A549 (cell line): Measurements from ENCODE around the gene CCND2. TPM values are rescaled to one million over a fixed set of nuclear protein-coding genes. Genes with fewer than 3 reads are reported as not detected.

Experiments
- ATAC-seq, 2 experiments: fragments of 200-7000 bp in 1 of 2; fragments of >200 bp in 1 of 2; cut with Nextera tagmentation in 1 of 2; cut with Tn5 transposase in 1 of 2; 3 replicates each; pipeline versions ENCODE4 v1.8.0 to v1.9.1; 2018 to 2020; ENCODE audit warnings: mild to moderate bottlenecking in 1 of 2, moderate library complexity in 1 of 2
- CTCF ChIA-PET: fragments of 300-600 bp; sonication (Branson Sonifier 250); formaldehyde crosslinking; extraction: SDS; loops from one replicate; lab custom pipeline; 2021; ENCODE audit warnings: antibody characterized with exemption, inconsistent platforms; lab: Yijun Ruan, JAX
- POLR2A ChIA-PET: fragments of 350-600 bp; formaldehyde crosslinking; extraction: SDS; loops from one replicate; lab custom pipeline; 2021; ENCODE audit warnings: antibody characterized with exemption, inconsistent platforms; lab: Yijun Ruan, JAX
- DNase-seq, 2 experiments: peaks; one replicate each; pipeline versions ENCODE4 v3.0.0 to v3.0.0-alpha.2; 2011 to 2016; ENCODE audit warnings: low read depth in 1 of 2, low spot score in 1 of 2
- FAIRE-seq: peaks from 2 replicates; lab custom pipeline; 2011; peaks lifted over from hg19 to GRCh38; lab: Jason Lieb, UNC
- H3K27ac ChIP-seq, 2 experiments: fragments of >200 bp; sonication (Bioruptor Twin); formaldehyde crosslinking; 3 replicates each; pipeline ENCODE4 v1.5.1; 2016 to 2017
- H3K4me1 ChIP-seq: fragments of >200 bp; sonication (Bioruptor Twin); formaldehyde crosslinking; 3 replicates; pipeline ENCODE4 v1.6.1; 2016
- H3K4me2 ChIP-seq: fragments of >200 bp; sonication (Bioruptor Twin); formaldehyde crosslinking; 3 replicates; pipeline ENCODE4 v1.6.1; 2016
- H3K4me3 ChIP-seq: fragments of >200 bp; sonication (Bioruptor Twin); formaldehyde crosslinking; 3 replicates; pipeline ENCODE4 v1.5.1; 2016
- H3K9me3 ChIP-seq: fragments of >200 bp; sonication (Bioruptor Twin); formaldehyde crosslinking; 3 replicates; pipeline ENCODE4 v1.6.1; 2016
- BCL3 ChIP-seq: fragments of >200 bp; sonication (Bioruptor Twin); formaldehyde crosslinking; IDR thresholded peaks from 3 replicates; pipeline ENCODE4 v1.6.1; 2016
- CEBPB ChIP-seq, 2 experiments: fragments of >200 bp in 1 of 2; sonication (Bioruptor Twin) in 1 of 2; formaldehyde crosslinking in 1 of 2; IDR thresholded peaks; 2 replicates each; pipeline ENCODE4 v1.6.1; 2012 to 2016
- CHD2 ChIP-seq: fragments of 150-350 bp; IDR thresholded peaks from 2 replicates; pipeline ENCODE4 v1.6.1; 2014; ENCODE audit warnings: low read length; ENCODE audit not compliant: partially characterized antibody
- E2F6 ChIP-seq: IDR thresholded peaks from 2 replicates; pipeline ENCODE4 v1.6.1; 2012; ENCODE audit warnings: low read depth, borderline replicate concordance
- EHMT2 ChIP-seq: fragments of 200-600 bp; sonication (generic); IDR thresholded peaks from 2 replicates; pipeline ENCODE4 v1.6.1; 2016; ENCODE audit warnings: antibody characterized with exemption, low read depth, mild to moderate bottlenecking, moderate library complexity
- EP300 ChIP-seq, 2 experiments: fragments of >200 bp; sonication (Bioruptor Twin); formaldehyde crosslinking; IDR thresholded peaks; 2 replicates in 1 of 2; 3 replicates in 1 of 2; pipeline ENCODE4 v1.6.1; 2016 to 2017
- FOSB ChIP-seq: fragments of 250-450 bp; sonication (Bioruptor Pico); IDR thresholded peaks from 2 replicates; pipeline ENCODE4 v1.5.0; 2020; ENCODE audit warnings: mild to moderate bottlenecking, moderate library complexity
- FOSL2 ChIP-seq, 2 experiments: fragments of 450-650 bp in 1 of 2; fragments of >200 bp in 1 of 2; sonication (Bioruptor Twin) in 1 of 2; formaldehyde crosslinking; IDR thresholded peaks; 2 replicates each; pipeline versions ENCODE4 v1.5.0 to v1.6.1; 2016 to 2020; ENCODE audit warnings: mild to moderate bottlenecking in 1 of 2, moderate library complexity in 1 of 2
- FOXS1 ChIP-seq: fragments of 250-450 bp; sonication (Bioruptor Pico); IDR thresholded peaks from 2 replicates; pipeline ENCODE4 v1.5.0; 2020; ENCODE audit warnings: mild to moderate bottlenecking, moderate library complexity
- GATA3 ChIP-seq: IDR thresholded peaks from 2 replicates; pipeline ENCODE4 v1.6.1; 2012; ENCODE audit warnings: borderline replicate concordance
- HEYL ChIP-seq: fragments of 250-450 bp; sonication (Bioruptor Pico); IDR thresholded peaks from 2 replicates; pipeline ENCODE4 v1.8.0; 2021; ENCODE audit warnings: mild to moderate bottlenecking, moderate library complexity
- HMGXB4 ChIP-seq: fragments of 250-450 bp; sonication (Bioruptor Pico); IDR thresholded peaks from 2 replicates; pipeline ENCODE4 v1.5.0; 2021; ENCODE audit warnings: mild to moderate bottlenecking, moderate library complexity, borderline replicate concordance
- HOXA7 ChIP-seq: fragments of 250-450 bp; sonication (Bioruptor Pico); IDR thresholded peaks from 2 replicates; pipeline ENCODE4 v1.5.0; 2020; ENCODE audit warnings: mild to moderate bottlenecking, moderate library complexity
- HOXB13 ChIP-seq: fragments of 250-450 bp; sonication (Bioruptor Pico); IDR thresholded peaks from 2 replicates; pipeline ENCODE4 v1.5.0; 2020; ENCODE audit warnings: low read depth, mild to moderate bottlenecking, moderate library complexity
- MAFK ChIP-seq: fragments of 450-650 bp; IDR thresholded peaks from 2 replicates; pipeline ENCODE4 v1.6.1; 2014; ENCODE audit not compliant: partially characterized antibody
- MAZ ChIP-seq: fragments of 150-350 bp; IDR thresholded peaks from 2 replicates; pipeline ENCODE4 v1.6.1; 2014; ENCODE audit warnings: antibody characterized with exemption, low read depth, low read length, borderline replicate concordance
- MYC ChIP-seq: IDR thresholded peaks from 2 replicates; pipeline ENCODE4 v1.6.1; 2012; ENCODE audit warnings: mild to moderate bottlenecking, inconsistent platforms, low read length, improper control_type of control experiment, borderline replicate concordance
- NFE2L2 ChIP-seq: fragments of 150-350 bp; conservative IDR thresholded peaks from 2 replicates; pipeline ENCODE4 v1.6.1; 2014; ENCODE audit warnings: low read length
- NPAS2 ChIP-seq: fragments of 250-450 bp; sonication (Bioruptor Pico); IDR thresholded peaks from 2 replicates; pipeline ENCODE4 v1.8.0; 2022; ENCODE audit warnings: mild to moderate bottlenecking, moderate library complexity, borderline replicate concordance
- NR3C1 ChIP-seq: fragments of >200 bp; sonication (Bioruptor Twin); formaldehyde crosslinking; IDR thresholded peaks from 3 replicates; pipeline ENCODE4 v1.6.1; 2017
- POLR2AphosphoS2 ChIP-seq: conservative IDR thresholded peaks from 2 replicates; pipeline ENCODE4 v1.6.1; 2012; ENCODE audit warnings: low read length, improper control_type of control experiment, inconsistent platforms
- RAD21 ChIP-seq, 2 experiments: fragments of >200 bp in 1 of 2; sonication (Bioruptor Twin) in 1 of 2; formaldehyde crosslinking in 1 of 2; IDR thresholded peaks in 1 of 2; conservative IDR thresholded peaks in 1 of 2; 2 replicates in 1 of 2; 3 replicates in 1 of 2; pipeline ENCODE4 v1.6.1; 2012 to 2018; ENCODE audit warnings: inconsistent platforms in 1 of 2
- RCOR1 ChIP-seq: fragments of 150-350 bp; IDR thresholded peaks from 2 replicates; pipeline ENCODE4 v1.6.1; 2014; ENCODE audit warnings: antibody characterized with exemption, low read length, low read depth
- RNF2 ChIP-seq: fragments of 200-600 bp; sonication (generic); IDR thresholded peaks from 2 replicates; pipeline ENCODE4 v1.6.1; 2016; ENCODE audit warnings: low read depth, mild to moderate bottlenecking, antibody characterized with exemption, moderate library complexity, borderline replicate concordance
- SREBF2 ChIP-seq: fragments of 450-650 bp; IDR thresholded peaks from 2 replicates; pipeline ENCODE4 v1.6.1; 2014; ENCODE audit warnings: mild to moderate bottlenecking, moderate library complexity
- TP53 ChIP-seq: fragments of 250-450 bp; sonication (Bioruptor Pico); IDR thresholded peaks from 2 replicates; pipeline ENCODE4 v1.5.0; 2021; ENCODE audit warnings: mild to moderate bottlenecking, moderate library complexity
- ZFP36 ChIP-seq: fragments of 450-650 bp; IDR thresholded peaks from 2 replicates; pipeline ENCODE4 v1.6.1; 2014; ENCODE audit warnings: borderline replicate concordance; ENCODE audit not compliant: partially characterized antibody
- ZSCAN20 ChIP-seq: fragments of 250-450 bp; sonication (Bioruptor Pico); IDR thresholded peaks from 2 replicates; pipeline ENCODE4 v1.8.0; 2022; ENCODE audit warnings: mild to moderate bottlenecking, moderate library complexity
- WGBS: methylation state at CpG from one replicate; pipeline ENCODE4 v1.1.6; 2017; ENCODE audit errors: missing lambda C conversion rate; 5-methylcytosine and 5-hydroxymethylcytosine counted together
- polyA plus RNA-seq, 4 experiments: library from polyadenylated mRNA; depleted of rRNA in 3 of 4; stranded (reverse); fragments of >200 nt; fragmentation: RNase III in 1 of 4; extraction: RNeasy Plus Mini Kit Qiagen cat#74134 plus additional on column Dnase treatment in 1 of 4; gene quantifications; 2 replicates in 3 of 4; 3 replicates in 1 of 4; pipeline ENCODE4 v1.2.3, GENCODE V29; 2011 to 2017

The CCND2 gene
- polyA plus RNA-seq, 2 of the 4 experiments (the other 2 are of a cell fraction), result 0.18 TPM; not detected in 1

- DNase-seq (no peak), ATAC-seq (no peak), FAIRE-seq (no peak)
- ChIA-PET POLR2A (no interaction called here), CTCF (no interaction called here)
- no peak overlapping the region for H3K4me3 ChIP-seq
- no peak for TF ChIP-seq CHD2
- TF ChIP-seq RNF2, result no peak
- TF ChIP-seq FOXS1 (CRISPR knock-in tag), result no peak
- no peak for TF ChIP-seq EP300 (IDR thresholded peaks at IDR 0.05)
- TF ChIP-seq MYC, result no peak
- no peak for TF ChIP-seq NFE2L2
- TF ChIP-seq BCL3, result no peak
- no peak for TF ChIP-seq GATA3
- TF ChIP-seq RCOR1, result no peak
- no peak for TF ChIP-seq SREBF2
- no peak for TF ChIP-seq MAZ
- TF ChIP-seq CEBPB (IDR thresholded peaks at IDR 0.05), result no peak
- TF ChIP-seq HEYL (CRISPR knock-in tag), result no peak
- no peak for TF ChIP-seq POLR2AphosphoS2
- TF ChIP-seq HOXB13 (CRISPR knock-in tag), result no peak
- TF ChIP-seq E2F6, result no peak
- TF ChIP-seq HMGXB4 (CRISPR knock-in tag), result no peak
- TF ChIP-seq ZSCAN20 (CRISPR knock-in tag), result no peak
- no peak overlapping the region for H3K27ac ChIP-seq
- H3K4me1 ChIP-seq, result no peaks in the 10 kb centered on the region
- 24% methylated on average over 4 of the region's 4 CpGs for WGBS
- no peaks in the 10 kb centered on the region; the same call in 2 of the 3 replicates for H3K9me3 ChIP-seq
- no peak overlapping the region for H3K4me2 ChIP-seq
These were observed 33.8 kb upstream of the CCND2 start for GRCh38 chr12:4239746-4240145.

GRCh38 chr12:4240161-4240783 lies 33.3 kb upstream of the CCND2 start:
- Histone ChIP-seq H3K27ac (no peak overlapping the region), H3K4me1 (no peaks in the 10 kb centered on the region), H3K9me3 (no peaks in the 10 kb centered on the region; the same call in 2 of the 3 replicates), H3K4me3 (no peak overlapping the region), H3K4me2 (no peak overlapping the region)
- ATAC-seq, result no peak
- FAIRE-seq, result no peak
- ChIA-PET POLR2A (no interaction called here), CTCF (no interaction called here)
- 28% methylated on average over 5 of the region's 5 CpGs for WGBS
- no peak for DNase-seq
- TF ChIP-seq NPAS2 (CRISPR knock-in tag), result no peak
- no peak for TF ChIP-seq EHMT2
- TF ChIP-seq MAFK, result no peak
- no peak for TF ChIP-seq HOXB13 (CRISPR knock-in tag)
- TF ChIP-seq ZFP36, result no peak
- TF ChIP-seq NR3C1, result no peak
- no peak for TF ChIP-seq BCL3
- TF ChIP-seq FOSL2 (IDR thresholded peaks at IDR 0.05), result no peak
- no peak for TF ChIP-seq FOSL2 (CRISPR knock-in tag; IDR thresholded peaks at IDR 0.05)
- TF ChIP-seq RAD21 (conservative IDR thresholded peaks at IDR 0.05 in 1 of 2, IDR thresholded peaks at IDR 0.05 in 1 of 2), result no peak
- TF ChIP-seq HOXA7 (CRISPR knock-in tag), result no peak
- no peak for TF ChIP-seq TP53 (CRISPR knock-in tag)
- TF ChIP-seq FOSB (CRISPR knock-in tag), result no peak
- TF ChIP-seq FOXS1 (CRISPR knock-in tag), result no peak
